HepG2 (cell line): Measurements from ENCODE around the gene CNTFR. TPM values are rescaled to one million over a fixed set of nuclear protein-coding genes. Genes with fewer than 3 reads are reported as not detected.

ENCODE experiments used
- BCL6 ChIP-seq: IDR thresholded peaks from 2 replicates; pipeline ENCODE4 v1.6.1; 2016; ENCODE audit warnings: missing genetic modification reagents, missing compliant biosample characterization
- FOXA1 ChIP-seq, 2 experiments: fragments of 450-650 bp in 1 of 2; sonication (generic) in 1 of 2; formaldehyde crosslinking in 1 of 2; IDR thresholded peaks; 2 replicates each; pipeline versions ENCODE4 v1.4.0 to v1.6.1; 2016 to 2020; ENCODE audit warnings: missing genetic modification reagents in 1 of 2
- FOXO1 ChIP-seq: sonication (generic); formaldehyde crosslinking; IDR thresholded peaks from 2 replicates; pipeline ENCODE4 v1.4.0; 2020; ENCODE audit warnings: missing genetic modification reagents
- GATAD2A ChIP-seq: IDR thresholded peaks from 2 replicates; pipeline ENCODE4 v1.6.1; 2016
- HNRNPUL1 ChIP-seq: fragments of 200-400 bp; formaldehyde crosslinking; IDR thresholded peaks from 2 replicates; pipeline ENCODE4 v1.6.1; 2017; ENCODE audit warnings: low read depth, mild to moderate bottlenecking, low read length, moderate library complexity
- HOXA7 ChIP-seq: sonication (generic); formaldehyde crosslinking; IDR thresholded peaks from 2 replicates; pipeline ENCODE4 v1.8.1; 2022; ENCODE audit warnings: mild to moderate bottlenecking, missing genetic modification reagents, moderate library complexity
- KLF12 ChIP-seq: sonication (generic); formaldehyde crosslinking; IDR thresholded peaks from 2 replicates; pipeline ENCODE4 v1.4.0; 2020; ENCODE audit warnings: missing genetic modification reagents, borderline replicate concordance
- MEIS2 ChIP-seq: sonication (generic); formaldehyde crosslinking; IDR thresholded peaks from 2 replicates; pipeline ENCODE4 v1.9.0; 2021; ENCODE audit warnings: mild to moderate bottlenecking, missing genetic modification reagents
- NCOR1 ChIP-seq: fragments of 200-600 bp; sonication (generic); IDR thresholded peaks from 2 replicates; pipeline ENCODE4 v1.7.0; 2017; ENCODE audit warnings: antibody characterized with exemption, low read length, borderline replicate concordance
- PCBP2 ChIP-seq: fragments of 200-400 bp; formaldehyde crosslinking; optimal IDR thresholded peaks from 2 replicates; pipeline ENCODE3; 2018; ENCODE audit warnings: low read length, low read depth; ENCODE audit not compliant: poor library complexity, severe bottlenecking
- RXRB ChIP-seq: IDR thresholded peaks from 2 replicates; pipeline ENCODE4 v1.6.1; 2016; ENCODE audit warnings: borderline replicate concordance, missing genetic modification reagents, missing compliant biosample characterization
- TBX3 ChIP-seq: fragments of 450-650 bp; IDR thresholded peaks from 2 replicates; pipeline ENCODE4 v1.6.1; 2017; ENCODE audit warnings: antibody characterized with exemption, mild to moderate bottlenecking, inconsistent platforms, borderline replicate concordance
- ZNF225 ChIP-seq: sonication (generic); formaldehyde crosslinking; IDR thresholded peaks from 2 replicates; pipeline ENCODE4 v1.4.0; 2020; ENCODE audit warnings: mild to moderate bottlenecking, missing genetic modification reagents
- ZNF263 ChIP-seq: sonication (generic); formaldehyde crosslinking; IDR thresholded peaks from 2 replicates; pipeline ENCODE4 v1.4.0; 2020; ENCODE audit warnings: missing genetic modification reagents
- ZNF383 ChIP-seq: sonication (generic); formaldehyde crosslinking; IDR thresholded peaks from 2 replicates; pipeline ENCODE4 v1.4.0; 2020; ENCODE audit warnings: missing genetic modification reagents, mild to moderate bottlenecking, borderline replicate concordance
- ZNF430 ChIP-seq: sonication (generic); formaldehyde crosslinking; IDR thresholded peaks from 2 replicates; pipeline ENCODE4 v1.9.0; 2021; ENCODE audit warnings: mild to moderate bottlenecking, missing genetic modification reagents
- ZNF746 ChIP-seq: sonication (generic); formaldehyde crosslinking; IDR thresholded peaks from 2 replicates; pipeline ENCODE4 v1.8.0; 2022; ENCODE audit warnings: mild to moderate bottlenecking, missing genetic modification reagents
- ZZZ3 ChIP-seq: sonication (generic); formaldehyde crosslinking; IDR thresholded peaks from 2 replicates; pipeline ENCODE4 v1.4.0; 2020; ENCODE audit warnings: missing genetic modification reagents, mild to moderate bottlenecking, borderline replicate concordance
- polyA plus RNA-seq, 8 experiments: library from polyadenylated mRNA; depleted of rRNA in 3 of 8; stranded (reverse) in 7 of 8; unstranded in 1 of 8; fragments of >200 nt; fragmentation: Illumina TruSeq in 4 of 8; extraction: Trizol in 4 of 8; gene quantifications; 2 replicates each; pipeline versions ENCODE4 v1.2.1 to v1.2.3, GENCODE V29; 2011 to 2016; ENCODE audit warnings: low read depth in 4 of 8, missing spikeins in 1 of 8, mixed read lengths in 1 of 8; ENCODE audit not compliant: insufficient read depth in 1 of 8
- total RNA-seq, 5 experiments: library from RNA; depleted of rRNA; stranded (reverse); fragments of >200 nt; fragmentation: Illumina TruSeq; extraction: Trizol; gene quantifications; 2 replicates each; pipeline ENCODE4 v1.2.3, GENCODE V29; 2016; ENCODE audit warnings: low read depth in 1 of 5
- TF ChIP-seq, protein P1 (sequence below): sonication (generic); formaldehyde crosslinking; IDR thresholded peaks from 2 replicates; pipeline ENCODE4 v1.4.0; 2020; ENCODE audit warnings: missing genetic modification reagents
- TF ChIP-seq, protein P2 (sequence below): sonication (generic); formaldehyde crosslinking; IDR thresholded peaks from 2 replicates; pipeline ENCODE4 v1.4.0; 2020; ENCODE audit warnings: mild to moderate bottlenecking, missing genetic modification reagents, borderline replicate concordance
- TF ChIP-seq, protein P3 (sequence below): sonication (generic); formaldehyde crosslinking; IDR thresholded peaks from 2 replicates; pipeline ENCODE4 v1.4.0; 2020; ENCODE audit warnings: missing genetic modification reagents, borderline replicate concordance

CNTFR gene
- total and polyA plus RNA-seq, 2 of the 13 experiments (the other 11 are each of a cell fraction or from before 2014, with no cell fraction given) = not detected

DNA sequence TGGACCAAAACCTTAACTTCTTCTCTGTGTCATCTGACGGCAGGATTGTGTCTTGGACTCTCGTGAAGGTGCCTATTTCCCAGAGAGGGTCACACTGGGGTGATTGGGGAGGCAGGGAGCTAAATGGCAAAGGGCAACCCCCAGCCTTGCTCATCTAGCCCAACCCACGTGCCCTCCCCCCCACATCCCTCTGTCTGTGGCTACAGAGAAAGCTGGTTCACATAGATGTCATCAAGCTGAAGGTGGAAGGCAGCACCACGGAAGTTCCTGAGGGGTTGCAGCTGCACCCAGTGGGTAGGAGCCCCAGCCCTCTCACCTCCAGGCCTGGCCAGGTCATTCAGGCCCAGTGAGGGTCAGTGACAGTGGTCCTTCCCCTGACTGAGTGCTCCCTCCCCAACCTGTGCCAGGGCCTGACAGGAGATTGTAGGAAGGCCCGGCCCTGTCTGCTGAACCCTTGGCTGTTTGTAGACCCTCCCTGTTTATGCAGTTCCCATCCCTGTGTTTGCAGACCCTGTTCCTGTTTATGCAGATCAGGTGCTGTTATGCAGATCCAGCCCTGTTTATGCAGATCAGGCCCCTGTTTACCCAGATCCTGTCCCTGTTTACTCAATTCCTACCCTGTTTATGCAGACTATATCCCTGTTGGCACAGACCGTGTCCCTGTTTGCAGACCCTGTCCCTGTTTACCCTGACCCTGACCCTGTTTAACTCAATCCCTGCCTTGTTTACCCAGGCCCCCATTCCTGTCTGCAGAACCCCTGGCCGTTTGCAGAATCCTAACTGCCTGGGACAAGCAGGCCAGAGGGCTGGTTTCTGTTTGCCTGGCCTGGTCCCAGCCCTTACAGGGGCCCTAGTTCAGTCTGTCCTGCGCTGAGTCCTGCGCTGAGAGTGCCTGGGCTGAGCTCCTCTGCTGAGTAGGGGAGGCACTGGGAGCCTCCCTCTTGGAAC, 77.1 kb downstream of the CNTFR start (continued):
- TF ChIP-seq FOXA1 (IDR thresholded peaks at IDR 0.05) (peak; percentile 86), FOXA1 (CRISPR knock-in tag; IDR thresholded peaks at IDR 0.05) (peak; percentile 93), HOXA7 (CRISPR knock-in tag) (no peak), ZNF430 (no peak), ZNF263 (CRISPR knock-in tag) (peak; percentile 71), NCOR1 (no peak), ZNF383 (CRISPR knock-in tag) (no peak), ZNF225 (CRISPR knock-in tag) (peak; percentile 24; the same call in 1 of the 2 replicates), BCL6 (CRISPR knock-in tag) (peak; percentile 88), TBX3 (peak; percentile 62; the same call in 1 of the 2 replicates), GATAD2A (CRISPR knock-in tag) (peak; percentile 65; the same call in 1 of the 2 replicates), ZZZ3 (no peak), FOXO1 (CRISPR knock-in tag) (peak; percentile 84; the same call in 1 of the 2 replicates), MEIS2 (CRISPR knock-in tag) (no peak), RXRB (CRISPR knock-in tag) (peak; percentile 56), ZNF746 (CRISPR knock-in tag) (peak; percentile 62; the same call in 1 of the 2 replicates), HNRNPUL1 (no peak), KLF12 (CRISPR knock-in tag) (0 out of 2 replicates have a peak, but pooled peaks have one; percentile 30), PCBP2 (no peak)
- TF ChIP-seq, protein P1, sequence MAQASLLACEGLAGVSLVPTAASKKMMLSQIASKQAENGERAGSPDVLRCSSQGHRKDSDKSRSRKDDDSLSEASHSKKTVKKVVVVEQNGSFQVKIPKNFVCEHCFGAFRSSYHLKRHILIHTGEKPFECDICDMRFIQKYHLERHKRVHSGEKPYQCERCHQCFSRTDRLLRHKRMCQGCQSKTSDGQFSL = no peak
- TF ChIP-seq, protein P2, sequence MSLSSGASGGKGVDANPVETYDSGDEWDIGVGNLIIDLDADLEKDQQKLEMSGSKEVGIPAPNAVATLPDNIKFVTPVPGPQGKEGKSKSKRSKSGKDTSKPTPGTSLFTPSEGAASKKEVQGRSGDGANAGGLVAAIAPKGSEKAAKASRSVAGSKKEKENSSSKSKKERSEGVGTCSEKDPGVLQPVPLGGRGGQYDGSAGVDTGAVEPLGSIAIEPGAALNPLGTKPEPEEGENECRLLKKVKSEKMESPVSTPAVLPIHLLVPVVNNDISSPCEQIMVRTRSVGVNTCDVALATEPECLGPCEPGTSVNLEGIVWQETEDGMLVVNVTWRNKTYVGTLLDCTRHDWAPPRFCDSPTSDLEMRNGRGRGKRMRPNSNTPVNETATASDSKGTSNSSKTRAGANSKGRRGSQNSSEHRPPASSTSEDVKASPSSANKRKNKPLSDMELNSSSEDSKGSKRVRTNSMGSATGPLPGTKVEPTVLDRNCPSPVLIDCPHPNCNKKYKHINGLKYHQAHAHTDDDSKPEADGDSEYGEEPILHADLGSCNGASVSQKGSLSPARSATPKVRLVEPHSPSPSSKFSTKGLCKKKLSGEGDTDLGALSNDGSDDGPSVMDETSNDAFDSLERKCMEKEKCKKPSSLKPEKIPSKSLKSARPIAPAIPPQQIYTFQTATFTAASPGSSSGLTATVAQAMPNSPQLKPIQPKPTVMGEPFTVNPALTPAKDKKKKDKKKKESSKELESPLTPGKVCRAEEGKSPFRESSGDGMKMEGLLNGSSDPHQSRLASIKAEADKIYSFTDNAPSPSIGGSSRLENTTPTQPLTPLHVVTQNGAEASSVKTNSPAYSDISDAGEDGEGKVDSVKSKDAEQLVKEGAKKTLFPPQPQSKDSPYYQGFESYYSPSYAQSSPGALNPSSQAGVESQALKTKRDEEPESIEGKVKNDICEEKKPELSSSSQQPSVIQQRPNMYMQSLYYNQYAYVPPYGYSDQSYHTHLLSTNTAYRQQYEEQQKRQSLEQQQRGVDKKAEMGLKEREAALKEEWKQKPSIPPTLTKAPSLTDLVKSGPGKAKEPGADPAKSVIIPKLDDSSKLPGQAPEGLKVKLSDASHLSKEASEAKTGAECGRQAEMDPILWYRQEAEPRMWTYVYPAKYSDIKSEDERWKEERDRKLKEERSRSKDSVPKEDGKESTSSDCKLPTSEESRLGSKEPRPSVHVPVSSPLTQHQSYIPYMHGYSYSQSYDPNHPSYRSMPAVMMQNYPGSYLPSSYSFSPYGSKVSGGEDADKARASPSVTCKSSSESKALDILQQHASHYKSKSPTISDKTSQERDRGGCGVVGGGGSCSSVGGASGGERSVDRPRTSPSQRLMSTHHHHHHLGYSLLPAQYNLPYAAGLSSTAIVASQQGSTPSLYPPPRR (CRISPR knock-in tag) = peak; percentile 95
- TF ChIP-seq, protein P3, sequence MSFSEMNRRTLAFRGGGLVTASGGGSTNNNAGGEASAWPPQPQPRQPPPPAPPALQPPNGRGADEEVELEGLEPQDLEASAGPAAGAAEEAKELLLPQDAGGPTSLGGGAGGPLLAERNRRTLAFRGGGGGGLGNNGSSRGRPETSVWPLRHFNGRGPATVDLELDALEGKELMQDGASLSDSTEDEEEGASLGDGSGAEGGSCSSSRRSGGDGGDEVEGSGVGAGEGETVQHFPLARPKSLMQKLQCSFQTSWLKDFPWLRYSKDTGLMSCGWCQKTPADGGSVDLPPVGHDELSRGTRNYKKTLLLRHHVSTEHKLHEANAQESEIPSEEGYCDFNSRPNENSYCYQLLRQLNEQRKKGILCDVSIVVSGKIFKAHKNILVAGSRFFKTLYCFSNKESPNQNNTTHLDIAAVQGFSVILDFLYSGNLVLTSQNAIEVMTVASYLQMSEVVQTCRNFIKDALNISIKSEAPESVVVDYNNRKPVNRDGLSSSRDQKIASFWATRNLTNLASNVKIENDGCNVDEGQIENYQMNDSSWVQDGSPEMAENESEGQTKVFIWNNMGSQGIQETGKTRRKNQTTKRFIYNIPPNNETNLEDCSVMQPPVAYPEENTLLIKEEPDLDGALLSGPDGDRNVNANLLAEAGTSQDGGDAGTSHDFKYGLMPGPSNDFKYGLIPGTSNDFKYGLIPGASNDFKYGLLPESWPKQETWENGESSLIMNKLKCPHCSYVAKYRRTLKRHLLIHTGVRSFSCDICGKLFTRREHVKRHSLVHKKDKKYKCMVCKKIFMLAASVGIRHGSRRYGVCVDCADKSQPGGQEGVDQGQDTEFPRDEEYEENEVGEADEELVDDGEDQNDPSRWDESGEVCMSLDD = peak; percentile 59; the same call in 1 of the 2 replicates
